OCI-LY7 (cell line): ENCODE measurements around the gene PLPP6. TPM values are rescaled to one million over a fixed set of nuclear protein-coding genes. Genes with fewer than 3 reads are reported as not detected.
A peak's percentile ranks its signal among the peaks of the same experiment; 100 is the strongest.

Experiments used
- BruUV-seq: library from RNA; stranded (reverse); fragments of 400-500 nt; replicated peaks from 2 replicates; lab custom pipeline; 2021; lab: Mats Ljungman, UMichigan
- CTCF ChIA-PET: fragments of 300-600 bp; sonication (Branson Sonifier 250); formaldehyde crosslinking; loops from one replicate; lab custom pipeline; 2022; ENCODE audit warnings: antibody characterized with exemption; ENCODE audit not compliant: unreplicated experiment; lab: Charles Lee
- POLR2A ChIA-PET: fragments of 300-600 bp; sonication (Branson Sonifier 250); formaldehyde crosslinking; loops from one replicate; lab custom pipeline; 2022; ENCODE audit warnings: antibody characterized with exemption; lab: Charles Lee
- DNase-seq: peaks from one replicate; pipeline ENCODE4 v3.0.0-alpha.2; 2015; ENCODE audit warnings: low spot score
- H2AFZ ChIP-seq: fragments of 200-600 bp; sonication (generic), shearing (Covaris generic); 2 replicates; pipeline ENCODE4 v1.6.1; 2014; ENCODE audit warnings: mild to moderate bottlenecking, antibody characterized with exemption, low read length, moderate library complexity
- H3K27ac ChIP-seq: fragments of 200-600 bp; sonication (generic); 2 replicates; pipeline ENCODE4 v1.5.1; 2014; ENCODE audit warnings: mixed run types, low read depth, mild to moderate bottlenecking, moderate library complexity, low read length, inconsistent platforms; ENCODE audit not compliant: poor library complexity, severe bottlenecking
- H3K36me3 ChIP-seq: fragments of 200-600 bp; sonication (generic); 2 replicates; pipeline ENCODE4 v1.6.1; 2014; ENCODE audit warnings: mild to moderate bottlenecking, antibody characterized with exemption, low read length, moderate library complexity, mixed read lengths; ENCODE audit not compliant: insufficient read depth
- H3K4me1 ChIP-seq: fragments of 200-600 bp; sonication (generic); 2 replicates; pipeline ENCODE4 v1.5.1; 2014; ENCODE audit warnings: mild to moderate bottlenecking, low read length; ENCODE audit not compliant: insufficient read depth, poor library complexity, severe bottlenecking
- H3K4me2 ChIP-seq: fragments of 200-600 bp; sonication (generic); 2 replicates; pipeline ENCODE4 v1.6.1; 2014; ENCODE audit warnings: mild to moderate bottlenecking, low read length
- H3K4me3 ChIP-seq: fragments of 200-600 bp; sonication (generic); 2 replicates; pipeline ENCODE4 v1.5.1; 2014; ENCODE audit warnings: mild to moderate bottlenecking, low read depth, low read length; ENCODE audit not compliant: poor library complexity, severe bottlenecking
- H3K79me2 ChIP-seq: fragments of 200-600 bp; sonication (generic); 2 replicates; pipeline ENCODE4 v1.6.1; 2016; ENCODE audit warnings: low read depth, mild to moderate bottlenecking, low read length, moderate library complexity, mixed read lengths; ENCODE audit not compliant: insufficient read depth
- H3K9me2 ChIP-seq: fragments of 200-600 bp; sonication (generic); 2 replicates; pipeline ENCODE4 v1.6.1; 2016; ENCODE audit warnings: mild to moderate bottlenecking, low read length, mixed read lengths; ENCODE audit not compliant: insufficient read depth
- H3K9me3 ChIP-seq: fragments of 200-600 bp; sonication (generic); 2 replicates; pipeline ENCODE4 v1.6.1; 2014; ENCODE audit warnings: mild to moderate bottlenecking, mixed run types, low read length, mixed read lengths
- H4K20me1 ChIP-seq: fragments of 200-600 bp; sonication (generic); 2 replicates; pipeline ENCODE4 v1.6.1; 2014; ENCODE audit warnings: mild to moderate bottlenecking, antibody characterized with exemption, low read length, moderate library complexity, mixed read lengths; ENCODE audit not compliant: insufficient read depth
- EZH2phosphoT487 ChIP-seq: fragments of 200-600 bp; sonication (generic); IDR thresholded peaks from 2 replicates; pipeline ENCODE4 v1.6.1; 2018; ENCODE audit warnings: low read depth, borderline replicate concordance, mild to moderate bottlenecking, mixed run types, antibody characterized with exemption, low read length, moderate library complexity, mixed read lengths
- intact Hi-C: fragments of 100-400 bp; cut with micrococcal nuclease; formaldehyde crosslinking; loops from one replicate; pipeline ENCODE4 v1.10.0; 2022; ENCODE audit not compliant: unreplicated experiment
- total RNA-seq, 2 experiments: library from RNA; depleted of rRNA in 1 of 2; stranded (reverse); fragments of >200 nt in 1 of 2; shearing (Covaris generic) in 1 of 2; gene quantifications; 2 replicates each; pipeline ENCODE4 v1.2.3, GENCODE V29; 2014 to 2022
- TF ChIP-seq, protein P1 (sequence below): fragments of 200-600 bp; sonication (generic); conservative IDR thresholded peaks from 2 replicates; pipeline ENCODE4 v1.5.1; 2014; ENCODE audit warnings: mild to moderate bottlenecking, antibody characterized with exemption, low read length, moderate library complexity, mixed read lengths

Gene PLPP6
- total RNA-seq, 2 experiments from 2014 or later, result 4.6 to 8.1 TPM

GRCh38 chr9:4639420-4639819 is 22.7 kb upstream of the PLPP6 start:
- intact Hi-C loops, result loop anchor here (10.0 kb wide), 1 partner anchor 325 kb away; no protein-coding TSS in a partner anchor

GRCh38 chr9:4640027-4640426 is 22.1 kb upstream of the PLPP6 start:
- Histone ChIP-seq H2AFZ (no peak overlapping the region), H3K4me2 (no peak overlapping the region), H4K20me1 (no peaks in the 10 kb centered on the region), H3K4me1 (no peaks in the 10 kb centered on the region), H3K4me3 (no peak overlapping the region), H3K79me2 (no peaks in the 10 kb centered on the region), H3K36me3 (no peaks in the 10 kb centered on the region), H3K9me3 (no peaks in the 10 kb centered on the region), H3K9me2 (no peaks in the 10 kb centered on the region), H3K27ac (no peak overlapping the region)
- no peak for DNase-seq
- intact Hi-C loops, result loop anchor here (10.0 kb wide), 1 partner anchor 255 kb away; no protein-coding TSS in a partner anchor
- BruUV-seq, result no TSS peak
- CTCF ChIA-PET, result no interaction called here
- POLR2A ChIA-PET, result interaction anchor here (0.7 kb wide), 1 partner anchor 1049 kb away, joined by 3 read pairs; no protein-coding TSS in a partner anchor
- TF ChIP-seq, protein P1, sequence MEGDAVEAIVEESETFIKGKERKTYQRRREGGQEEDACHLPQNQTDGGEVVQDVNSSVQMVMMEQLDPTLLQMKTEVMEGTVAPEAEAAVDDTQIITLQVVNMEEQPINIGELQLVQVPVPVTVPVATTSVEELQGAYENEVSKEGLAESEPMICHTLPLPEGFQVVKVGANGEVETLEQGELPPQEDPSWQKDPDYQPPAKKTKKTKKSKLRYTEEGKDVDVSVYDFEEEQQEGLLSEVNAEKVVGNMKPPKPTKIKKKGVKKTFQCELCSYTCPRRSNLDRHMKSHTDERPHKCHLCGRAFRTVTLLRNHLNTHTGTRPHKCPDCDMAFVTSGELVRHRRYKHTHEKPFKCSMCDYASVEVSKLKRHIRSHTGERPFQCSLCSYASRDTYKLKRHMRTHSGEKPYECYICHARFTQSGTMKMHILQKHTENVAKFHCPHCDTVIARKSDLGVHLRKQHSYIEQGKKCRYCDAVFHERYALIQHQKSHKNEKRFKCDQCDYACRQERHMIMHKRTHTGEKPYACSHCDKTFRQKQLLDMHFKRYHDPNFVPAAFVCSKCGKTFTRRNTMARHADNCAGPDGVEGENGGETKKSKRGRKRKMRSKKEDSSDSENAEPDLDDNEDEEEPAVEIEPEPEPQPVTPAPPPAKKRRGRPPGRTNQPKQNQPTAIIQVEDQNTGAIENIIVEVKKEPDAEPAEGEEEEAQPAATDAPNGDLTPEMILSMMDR, result peak; percentile 45
- no peak for TF ChIP-seq EZH2phosphoT487

More at GRCh38 chr9:4639420-4639819, 22.7 kb upstream of the PLPP6 start:
- Histone ChIP-seq H3K36me3 (no peaks in the 10 kb centered on the region), H2AFZ (no peak overlapping the region), H3K4me1 (no peaks in the 10 kb centered on the region), H3K9me2 (no peaks in the 10 kb centered on the region), H4K20me1 (no peaks in the 10 kb centered on the region), H3K4me2 (no peak overlapping the region), H3K79me2 (no peaks in the 10 kb centered on the region), H3K4me3 (no peak overlapping the region), H3K9me3 (no peaks in the 10 kb centered on the region), H3K27ac (no peak overlapping the region)
- CTCF ChIA-PET, result no interaction called here
- TF ChIP-seq, protein P1, result no peak
- no peak for TF ChIP-seq EZH2phosphoT487
- no peak for DNase-seq
- BruUV-seq, result no TSS peak
- POLR2A ChIA-PET, result no interaction called here

DNA sequence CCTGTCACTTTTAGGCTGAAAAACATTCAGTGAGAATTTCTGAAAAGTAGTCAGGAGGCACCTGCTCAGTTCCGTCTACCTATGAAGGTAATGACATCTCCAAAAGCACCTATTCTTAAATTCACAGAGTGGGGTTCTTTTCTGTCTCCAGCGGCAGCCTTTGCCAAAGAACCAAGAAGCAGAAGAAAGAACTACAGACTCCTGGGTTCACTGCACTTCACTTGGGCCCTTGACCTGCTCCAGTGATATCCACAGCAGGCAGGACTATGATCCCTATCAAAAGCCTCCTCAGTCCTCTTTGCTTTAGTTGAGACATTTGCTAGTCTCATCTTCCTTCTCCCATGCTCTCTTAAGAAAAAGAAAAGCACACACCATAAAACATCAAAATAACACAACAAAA is 19.7 kb upstream of the PLPP6 start:
- Histone ChIP-seq H2AFZ (no peak overlapping the region), H3K9me2 (no peaks in the 10 kb centered on the region), H3K4me2 (no peak overlapping the region), H3K36me3 (no peaks in the 10 kb centered on the region), H3K27ac (no peak overlapping the region), H3K4me1 (no peaks in the 10 kb centered on the region), H3K4me3 (no peak overlapping the region), H4K20me1 (no peaks in the 10 kb centered on the region), H3K79me2 (no peaks in the 10 kb centered on the region), H3K9me3 (no peaks in the 10 kb centered on the region)
- BruUV-seq, result no TSS peak
- intact Hi-C loops, result loop anchor here (10.0 kb wide), 1 partner anchor 258 kb away; no protein-coding TSS in a partner anchor
- CTCF ChIA-PET, result no interaction called here
- POLR2A ChIA-PET, result no interaction called here
- no peak for DNase-seq
- TF ChIP-seq EZH2phosphoT487, result no peak
- TF ChIP-seq, protein P1, result no peak
